Brain microvascular endothelial cell (primary cell): Measurements from ENCODE around the gene MRFAP1.

Experiments
- DNase-seq: peaks from one replicate; pipeline ENCODE4 v3.0.0-alpha.2; 2020
- H3K27ac ChIP-seq: fragments of 250-450 bp; sonication (Bioruptor Pico); 2 replicates; pipeline ENCODE4 v1.5.1; 2020; ENCODE audit warnings: mild to moderate bottlenecking, moderate library complexity
- H3K27me3 ChIP-seq: fragments of 250-450 bp; sonication (Bioruptor Pico); replicated peaks from 2 replicates; pipeline ENCODE4 v1.5.1; 2020; ENCODE audit warnings: mild to moderate bottlenecking
- H3K36me3 ChIP-seq: fragments of 250-450 bp; sonication (Bioruptor Pico); replicated peaks from 2 replicates; pipeline ENCODE4 v1.5.1; 2020; ENCODE audit warnings: mild to moderate bottlenecking
- H3K4me3 ChIP-seq: 2 replicates; pipeline ENCODE4 v1.5.1; 2011; ENCODE audit warnings: low read depth, mild to moderate bottlenecking, control low read depth, low read length, moderate library complexity
- in situ Hi-C: cut with HindIII; loops from 2 replicates; pipeline ENCODE4 v1.10.0; 2017; ENCODE audit warnings: low sequenced_read_pairs, low pct_ligation_motif_present
- TF ChIP-seq, protein P1 (sequence below): IDR thresholded peaks from 2 replicates; pipeline ENCODE4 v1.5.1; 2011; ENCODE audit warnings: low read depth, mild to moderate bottlenecking, moderate library complexity, low read length, control low read depth, inconsistent platforms; ENCODE audit errors: missing control alignments

Gene MRFAP1

DNA sequence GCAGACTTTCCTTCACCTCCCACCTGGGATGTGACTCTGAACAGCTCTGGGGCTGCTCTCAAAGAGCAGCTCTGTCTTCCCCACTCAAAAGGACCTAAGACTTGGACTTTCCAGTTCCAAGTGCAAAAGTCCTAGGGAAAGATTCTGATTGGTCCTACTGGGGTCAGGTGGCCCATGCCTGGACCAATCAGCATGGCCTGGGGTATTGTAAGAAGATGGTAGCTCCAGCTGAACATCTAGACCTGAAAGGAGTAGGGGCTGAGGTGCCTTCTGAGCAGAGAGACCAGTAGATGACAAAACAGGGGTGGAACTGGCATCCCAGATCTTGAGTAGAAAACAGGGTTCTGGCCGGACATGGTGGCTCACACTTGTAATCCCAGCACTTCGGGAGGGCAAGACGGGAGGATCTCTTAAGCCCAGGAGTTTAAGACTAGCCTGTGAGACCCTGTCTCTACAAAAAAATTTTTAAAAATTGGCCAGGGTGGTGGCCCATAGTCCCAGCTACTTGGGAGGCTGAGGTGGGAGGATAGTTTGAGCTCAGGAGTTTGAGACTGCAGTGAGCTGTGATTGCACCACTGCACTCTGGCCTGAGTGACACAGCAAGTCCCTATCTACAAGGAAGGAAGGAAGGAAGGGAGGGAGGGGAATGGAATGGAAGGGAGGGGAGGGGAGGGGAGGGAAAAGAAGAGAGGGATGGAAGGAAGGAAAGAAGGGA is 27.4 kb upstream of the MRFAP1 start:
- no peak overlapping the region for H3K27ac ChIP-seq
- no peak overlapping the region for H3K4me3 ChIP-seq
- in situ Hi-C loops, result no loop called here
- H3K36me3 ChIP-seq, result peaks cover 14% of the 10 kb centered on the region
- TF ChIP-seq, protein P1, sequence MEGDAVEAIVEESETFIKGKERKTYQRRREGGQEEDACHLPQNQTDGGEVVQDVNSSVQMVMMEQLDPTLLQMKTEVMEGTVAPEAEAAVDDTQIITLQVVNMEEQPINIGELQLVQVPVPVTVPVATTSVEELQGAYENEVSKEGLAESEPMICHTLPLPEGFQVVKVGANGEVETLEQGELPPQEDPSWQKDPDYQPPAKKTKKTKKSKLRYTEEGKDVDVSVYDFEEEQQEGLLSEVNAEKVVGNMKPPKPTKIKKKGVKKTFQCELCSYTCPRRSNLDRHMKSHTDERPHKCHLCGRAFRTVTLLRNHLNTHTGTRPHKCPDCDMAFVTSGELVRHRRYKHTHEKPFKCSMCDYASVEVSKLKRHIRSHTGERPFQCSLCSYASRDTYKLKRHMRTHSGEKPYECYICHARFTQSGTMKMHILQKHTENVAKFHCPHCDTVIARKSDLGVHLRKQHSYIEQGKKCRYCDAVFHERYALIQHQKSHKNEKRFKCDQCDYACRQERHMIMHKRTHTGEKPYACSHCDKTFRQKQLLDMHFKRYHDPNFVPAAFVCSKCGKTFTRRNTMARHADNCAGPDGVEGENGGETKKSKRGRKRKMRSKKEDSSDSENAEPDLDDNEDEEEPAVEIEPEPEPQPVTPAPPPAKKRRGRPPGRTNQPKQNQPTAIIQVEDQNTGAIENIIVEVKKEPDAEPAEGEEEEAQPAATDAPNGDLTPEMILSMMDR, result no peak
- DNase-seq, result no peak
- no peaks in the 10 kb centered on the region for H3K27me3 ChIP-seq

DNA sequence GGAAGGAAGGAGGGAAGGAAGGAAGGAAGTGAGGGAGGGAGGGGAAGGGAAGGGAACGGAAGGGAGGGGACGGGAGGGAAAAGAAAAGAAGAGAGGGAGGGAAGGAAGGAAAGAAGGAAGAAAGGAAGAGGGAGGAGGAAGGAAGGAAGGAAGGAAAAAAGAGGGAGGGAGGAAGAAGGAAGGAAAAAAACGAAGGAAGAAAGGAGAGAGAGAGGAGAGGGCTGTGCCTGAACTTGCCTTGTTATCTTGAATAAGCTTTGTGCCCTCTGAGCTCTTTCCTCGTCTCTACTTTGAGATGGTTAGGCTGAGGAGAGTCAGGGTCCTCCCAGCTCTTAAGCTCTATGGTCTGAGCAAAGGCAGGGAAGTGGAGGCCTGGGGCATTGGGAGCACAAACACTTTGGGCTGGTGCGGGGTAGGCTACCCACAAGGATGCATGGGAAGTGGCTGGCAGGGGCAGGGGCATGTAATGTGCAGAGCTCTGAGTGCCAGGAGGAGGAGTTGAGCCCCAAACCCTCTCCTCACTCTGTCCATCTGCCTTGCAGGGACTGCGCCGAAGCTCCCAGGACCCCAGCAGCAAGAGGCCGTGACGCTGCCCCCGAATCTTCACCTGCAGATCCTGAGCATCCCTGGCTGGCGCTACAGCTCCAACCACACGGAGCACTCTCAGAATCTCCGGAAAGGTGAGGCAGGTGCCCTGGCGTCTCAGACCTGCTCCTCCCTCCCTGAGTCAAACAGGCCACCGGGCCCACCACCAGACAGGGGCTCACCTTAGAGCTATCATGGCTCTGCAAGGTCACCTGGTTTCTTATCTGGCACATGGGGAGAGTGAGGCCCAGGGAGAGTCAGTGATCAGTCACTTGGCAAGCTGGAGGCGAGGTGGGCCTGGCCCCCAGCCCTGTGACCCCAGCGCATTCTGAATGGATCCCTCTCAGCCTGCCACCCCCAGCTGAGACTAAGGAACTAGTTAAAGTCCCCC is 26.5 kb upstream of the MRFAP1 start:
- H3K27ac ChIP-seq, result no peak overlapping the region
- DNase-seq, result no peak
- no peak overlapping the region for H3K4me3 ChIP-seq
- in situ Hi-C loops, result no loop called here
- TF ChIP-seq, protein P1, result no peak
- no peaks in the 10 kb centered on the region for H3K27me3 ChIP-seq
- peaks cover 14% of the 10 kb centered on the region for H3K36me3 ChIP-seq

GRCh38 chr4:6614701-6615230 is 25.7 kb upstream of the MRFAP1 start:
- TF ChIP-seq, protein P1, result no peak
- Histone ChIP-seq H3K4me3 (no peak overlapping the region), H3K36me3 (peaks cover 14% of the 10 kb centered on the region), H3K27me3 (no peaks in the 10 kb centered on the region), H3K27ac (no peak overlapping the region)
- in situ Hi-C loops, result no loop called here
- no peak for DNase-seq

DNA sequence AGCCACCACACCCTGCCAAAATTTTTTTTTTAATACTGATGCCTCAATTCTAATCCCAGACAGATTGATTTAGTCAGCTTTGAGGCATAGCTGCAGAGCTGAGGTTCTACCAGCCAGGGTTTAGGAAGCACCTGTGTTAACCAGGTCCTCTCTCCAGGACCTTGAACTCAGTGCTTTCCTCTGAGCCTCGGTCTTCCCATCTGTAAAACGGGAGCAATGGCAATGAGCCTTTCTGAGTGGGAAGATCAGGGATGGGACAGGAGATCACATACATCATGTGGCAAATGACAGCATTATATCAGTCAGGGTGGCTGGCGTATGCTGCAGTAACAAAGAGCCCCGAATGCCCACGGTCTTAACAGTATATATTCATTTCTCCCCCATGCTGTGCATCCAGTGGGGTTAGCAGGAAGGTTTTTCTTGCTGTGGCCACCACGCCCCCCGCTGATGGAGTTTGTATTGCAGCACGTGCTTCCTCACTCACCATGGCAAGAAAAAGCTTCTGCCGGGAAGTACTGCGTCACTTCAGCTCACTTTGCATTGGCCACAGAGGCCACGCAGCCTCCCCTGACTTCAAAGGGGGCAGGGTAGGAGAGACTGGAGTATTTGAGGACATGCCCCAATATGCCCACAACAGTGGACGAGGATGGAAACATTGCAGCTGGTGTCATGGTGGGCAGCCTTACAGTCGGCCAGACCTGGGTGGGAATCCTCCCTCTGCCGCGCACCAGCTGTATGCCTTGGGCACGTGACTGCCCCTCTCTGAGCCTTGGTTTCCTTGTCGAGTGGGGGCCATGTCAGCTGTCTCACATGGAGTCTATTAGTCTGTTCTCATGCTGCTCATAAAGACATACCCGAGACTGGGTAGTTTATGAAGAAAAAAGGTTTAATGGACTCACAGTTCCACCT is 24.1 kb upstream of the MRFAP1 start:
- Histone ChIP-seq H3K27me3 (no peaks in the 10 kb centered on the region), H3K27ac (no peak overlapping the region), H3K4me3 (no peak overlapping the region), H3K36me3 (peaks cover 7% of the 10 kb centered on the region)
- TF ChIP-seq, protein P1, result no peak
- in situ Hi-C loops, result no loop called here
- no peak for DNase-seq

GRCh38 chr4:6617246-6617645 is 23.2 kb upstream of the MRFAP1 start:
- H3K36me3 ChIP-seq, result peaks cover 6% of the 10 kb centered on the region
- in situ Hi-C loops, result no loop called here
- TF ChIP-seq, protein P1, result no peak
- H3K4me3 ChIP-seq, result no peak overlapping the region
- DNase-seq, result no peak
- no peaks in the 10 kb centered on the region for H3K27me3 ChIP-seq
- no peak overlapping the region for H3K27ac ChIP-seq
